Heart right ventricle (tissue), 16 donors: ENCODE data around the gene CHST15. TPM values are rescaled to one million over a fixed set of nuclear protein-coding genes. Genes with fewer than 3 reads are reported as not detected.
A peak's percentile ranks its signal among the peaks of the same experiment; 100 is the strongest.

Experiments used
- ATAC-seq, 8 donors: fragments of 200-7000 bp; cut with Tn5 transposase; one replicate each; pipeline ENCODE4 v1.9.1; 2020; ENCODE audit warnings: mild to moderate bottlenecking in 8 of 8, moderate library complexity in 8 of 8, moderate number of reproducible peaks in 1 of 8
- DNase-seq, 2 donors: peaks; one replicate each; pipeline ENCODE4 v3.0.0-alpha.2; 2020
- H3K27ac ChIP-seq, 10 donors: fragments of 200-600 bp; sonication (generic) in 2 of 10; one replicate each; pipeline versions ENCODE4 v1.5.0 to v1.8.0; 2020 to 2022; ENCODE audit warnings: mild to moderate bottlenecking in 3 of 10
- H3K27me3 ChIP-seq, 7 donors: fragments of 200-600 bp; one replicate each; pipeline ENCODE4 v1.8.0; 2021 to 2022; ENCODE audit warnings: mild to moderate bottlenecking in 2 of 7
- H3K36me3 ChIP-seq, 9 donors: fragments of 200-600 bp; sonication (generic) in 1 of 9; one replicate each; pipeline versions ENCODE4 v1.5.0 to v1.8.0; 2020 to 2022; ENCODE audit warnings: mild to moderate bottlenecking in 2 of 9
- H3K4me1 ChIP-seq, 9 donors: fragments of 200-600 bp; sonication (generic) in 1 of 9; one replicate each; pipeline versions ENCODE4 v1.5.0 to v1.8.0; 2020 to 2022; ENCODE audit warnings: mild to moderate bottlenecking in 4 of 9
- H3K4me3 ChIP-seq, 10 donors: fragments of 200-600 bp; sonication (generic) in 2 of 10; one replicate each; pipeline versions ENCODE4 v1.5.0 to v1.8.0; 2020 to 2022; ENCODE audit warnings: mild to moderate bottlenecking in 7 of 10, moderate library complexity in 2 of 10
- H3K9me3 ChIP-seq, 11 donors: fragments of 200-600 bp in 10 of 11; sonication (generic) in 2 of 11; one replicate each; pipeline versions ENCODE4 v1.5.0 to v1.8.0; 2013 to 2022; ENCODE audit warnings: mild to moderate bottlenecking in 2 of 11, control low read depth in 1 of 11, moderate library complexity in 1 of 11
- WGBS, 2 donors: extraction: QIAGEN DNeasy Blood & Tissue Kit; methylation state at CpG; one replicate each; pipeline ENCODE4 v1.1.7; 2013; ENCODE audit warnings: inconsistent platforms in 1 of 2; 5-methylcytosine and 5-hydroxymethylcytosine counted together
- intact Hi-C, 10 donors: fragments of 100-400 bp; cut with DNase I; formaldehyde crosslinking; loops; one replicate each; pipeline versions ENCODE4 v1.11.1 to v1.14.2; 2022
- polyA plus RNA-seq, 2 donors: library from polyadenylated mRNA; stranded (reverse); fragments of 200-250 nt; gene quantifications; one replicate each; pipeline ENCODE4 v1.2.3, GENCODE V29; 2013
- total RNA-seq, 10 donors: library from RNA; stranded (reverse); fragmentation: NEBNext Ultra II Directional in 3 of 10; extraction: Animal tissue kit (Norgen Biotek cat#: 25700) in 3 of 10; gene quantifications; one replicate each; pipeline versions ENCODE4 v1.2.1 to v1.2.4, GENCODE V29; 2021 to 2023
- TF ChIP-seq, protein P1 (sequence below), 9 donors: fragments of 200-600 bp; sonication (generic) in 2 of 9; IDR thresholded peaks; one replicate each; pipeline versions ENCODE4 v1.5.0 to v1.8.0; 2021 to 2022; ENCODE audit warnings: antibody characterized with exemption in 9 of 9, mild to moderate bottlenecking in 5 of 9, moderate library complexity in 1 of 9
- donor health status: Arrhythmogenic right ventricular cardiomyopathy.
- donor health status: ischemic (EF 13 %, LVEDD 7.1; RV severe dilation, severe dysfunction).
- donor health status: healthy with polysubstance abuse.
- donor health status: DM: no; HTN: yes; CAD: no.
- donor health status: DM: no; HTN: no; CAD: no.
- donor health status: ischemic (EF 25% LVEDD 6.9; RV normal size, moderate dysfunction).
- donor health status: ischemic (EF 25% LVEDD 5.7; RV mildly dilated, moderate dysfunction).
- donor health status: healthy.
- donor health status: DM: yes; HTN: yes; CAD: no.
- donor health status: Ischemic cardiomyopathy.
- donor health status: ischemic (EF 35%, LVEDD 5.7; RV mildly dilated, moderate dysfunction).
- donor health status: nonischemic (EF 11% LVEDD 7.7; RV severe dilation, severe dysfunction).
- donor health status: DM: yes; HTN: yes; CAD: no.
- donor health status: PGD.
- donor health status: ischemic (EF 29% LVEDD 5.4; RV normal size, mild dysfunction).
- donor health status: nonischemic (EF 23%, LVEDD 6.1; RV moderate dilation, normal function).

CHST15 gene
- total and polyA plus RNA-seq, 12 donors: 1.3 to 16.7 (median 4.8) TPM

DNA sequence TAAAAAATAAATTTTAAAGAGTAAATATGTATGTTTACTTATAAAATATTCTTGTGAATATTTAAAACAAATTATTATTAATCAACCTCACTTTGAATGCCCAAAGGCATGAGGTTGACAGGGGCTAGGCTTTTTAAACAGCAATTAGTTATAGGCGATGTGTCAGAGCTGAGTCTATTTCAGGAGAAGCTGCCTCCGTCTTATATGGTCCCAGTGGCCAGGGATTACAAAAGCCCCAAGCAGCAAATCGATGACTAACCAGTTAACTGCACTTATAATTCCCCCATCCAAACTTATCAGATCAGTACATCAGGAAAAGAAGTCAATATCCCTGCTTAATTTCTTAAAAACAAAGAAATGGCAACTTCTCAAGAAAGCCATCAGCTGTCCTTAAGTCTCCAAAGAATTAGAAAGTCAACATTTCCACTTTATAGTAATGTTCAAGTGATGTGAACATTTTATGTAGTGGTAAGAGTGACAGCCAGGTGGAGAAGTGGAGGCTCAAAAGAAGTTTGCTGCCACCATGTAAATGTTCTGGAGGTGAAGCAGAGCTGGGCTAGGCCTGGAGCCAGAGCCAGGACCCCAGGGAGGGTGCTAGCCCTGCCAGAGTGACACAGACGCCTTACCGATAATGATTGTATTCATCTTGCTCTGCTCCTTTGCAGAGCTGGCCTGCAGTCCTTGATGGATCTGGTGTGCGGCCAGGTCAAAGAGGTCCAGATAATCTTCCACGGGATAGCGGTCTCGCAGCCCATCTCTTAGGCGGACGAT is 51.5 kb downstream of the CHST15 start:
- Histone ChIP-seq H3K9me3 (peaks cover 0 to 10% (median 0%) of the 10 kb centered on the region in 11 donors), H3K27ac (no peak overlapping the region), H3K36me3 (peaks cover 0 to 82% (median 0%) of the 10 kb centered on the region in 9 donors), H3K27me3 (no peaks in the 10 kb centered on the region), H3K4me3 (no peak overlapping the region), H3K4me1 (peaks cover 0 to 60% (median 0%) of the 10 kb centered on the region in 9 donors)
- no peak for ATAC-seq
- no peak for DNase-seq
- 84 to 87% methylated on average over 11 of the region's 11 CpGs for WGBS, 2 donors
- TF ChIP-seq, protein P1, sequence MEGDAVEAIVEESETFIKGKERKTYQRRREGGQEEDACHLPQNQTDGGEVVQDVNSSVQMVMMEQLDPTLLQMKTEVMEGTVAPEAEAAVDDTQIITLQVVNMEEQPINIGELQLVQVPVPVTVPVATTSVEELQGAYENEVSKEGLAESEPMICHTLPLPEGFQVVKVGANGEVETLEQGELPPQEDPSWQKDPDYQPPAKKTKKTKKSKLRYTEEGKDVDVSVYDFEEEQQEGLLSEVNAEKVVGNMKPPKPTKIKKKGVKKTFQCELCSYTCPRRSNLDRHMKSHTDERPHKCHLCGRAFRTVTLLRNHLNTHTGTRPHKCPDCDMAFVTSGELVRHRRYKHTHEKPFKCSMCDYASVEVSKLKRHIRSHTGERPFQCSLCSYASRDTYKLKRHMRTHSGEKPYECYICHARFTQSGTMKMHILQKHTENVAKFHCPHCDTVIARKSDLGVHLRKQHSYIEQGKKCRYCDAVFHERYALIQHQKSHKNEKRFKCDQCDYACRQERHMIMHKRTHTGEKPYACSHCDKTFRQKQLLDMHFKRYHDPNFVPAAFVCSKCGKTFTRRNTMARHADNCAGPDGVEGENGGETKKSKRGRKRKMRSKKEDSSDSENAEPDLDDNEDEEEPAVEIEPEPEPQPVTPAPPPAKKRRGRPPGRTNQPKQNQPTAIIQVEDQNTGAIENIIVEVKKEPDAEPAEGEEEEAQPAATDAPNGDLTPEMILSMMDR (IDR thresholded peaks at IDR 0.05): no peak
- intact Hi-C loops: no loop called here

DNA sequence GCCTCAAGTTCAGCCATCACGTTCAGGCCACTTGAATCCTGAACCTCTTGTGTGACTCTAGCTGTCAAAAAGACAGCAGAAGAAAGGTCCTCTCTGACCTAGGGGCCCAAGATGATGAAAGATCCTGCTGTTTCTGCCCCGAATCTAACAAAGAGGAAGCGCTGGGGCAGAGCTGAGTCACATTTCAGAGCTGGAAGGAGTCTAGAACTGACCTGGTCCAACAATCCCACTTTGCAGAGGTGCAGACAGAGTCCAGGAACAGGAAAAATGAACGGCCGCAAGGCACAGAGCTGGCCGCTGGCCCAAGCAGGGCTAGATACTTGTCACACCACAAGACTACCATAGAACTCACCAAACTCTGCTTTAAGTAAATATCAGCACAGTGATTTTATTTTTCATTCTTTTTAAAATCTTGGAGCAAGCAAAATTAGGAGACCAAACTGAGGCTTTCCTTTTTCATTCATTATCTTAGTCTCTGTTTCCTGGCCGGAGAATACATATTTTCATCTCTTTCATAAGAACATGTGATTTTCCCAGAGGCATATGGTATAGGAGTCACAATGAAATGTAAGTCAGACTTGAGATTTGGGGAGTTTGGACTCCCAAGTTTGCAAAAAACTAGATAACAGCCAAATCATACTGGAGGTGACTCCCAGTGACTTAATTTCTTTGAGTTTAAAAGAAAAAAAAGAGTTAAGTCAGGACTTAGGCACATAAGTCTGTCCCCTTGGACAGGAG is 52.8 kb downstream of the CHST15 start:
- intact Hi-C loops: no loop called here
- peaks cover 0 to 80% (median 0%) of the 10 kb centered on the region in 9 donors for H3K36me3 ChIP-seq
- DNase-seq (no peak), ATAC-seq (no peak)
- 66 to 72% methylated on average over 7 of the region's 7 CpGs for WGBS, 2 donors
- H3K27ac ChIP-seq: peak overlapping the region in 1 of 10 donors; percentile 81
- H3K4me1 ChIP-seq: peaks cover 0 to 68% (median 0%) of the 10 kb centered on the region in 9 donors
- TF ChIP-seq, protein P1 (IDR thresholded peaks at IDR 0.05): no peak
- no peak overlapping the region for H3K4me3 ChIP-seq
- H3K27me3 ChIP-seq: no peaks in the 10 kb centered on the region
- no peaks in the 10 kb centered on the region for H3K9me3 ChIP-seq

DNA sequence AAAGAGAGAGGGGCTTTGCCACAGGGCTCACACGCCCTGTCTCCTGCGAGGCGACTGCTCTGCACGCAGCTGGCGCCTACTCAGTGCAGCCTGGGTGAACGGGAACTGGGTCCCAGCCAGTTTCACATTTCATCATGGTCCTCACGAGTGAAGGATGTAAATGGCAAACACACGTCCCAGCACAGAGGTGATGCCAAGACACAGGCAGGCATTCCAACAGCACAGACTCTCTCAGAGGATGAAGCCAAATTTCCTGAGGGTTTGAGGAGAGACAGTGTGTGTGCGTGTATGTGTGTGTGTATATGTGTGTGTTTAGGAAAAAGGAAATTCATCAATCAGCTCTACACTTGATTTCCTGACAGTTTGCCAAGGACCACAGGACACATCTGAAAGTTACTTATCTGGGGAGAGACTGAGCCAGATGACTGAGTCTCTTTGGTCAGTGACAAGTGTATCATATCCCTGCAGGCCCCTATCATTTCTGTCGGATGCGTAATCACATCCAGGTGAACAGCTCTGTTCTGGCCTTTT is 53.9 kb downstream of the CHST15 start:
- DNase-seq: no peak
- 57 to 58% methylated on average over 11 of the region's 11 CpGs for WGBS, 2 donors
- TF ChIP-seq, protein P1 (IDR thresholded peaks at IDR 0.05): no peak
- peaks cover 0 to 73% (median 0%) of the 10 kb centered on the region in 9 donors for H3K36me3 ChIP-seq
- H3K4me3 ChIP-seq: no peak overlapping the region
- H3K4me1 ChIP-seq: peaks cover 0 to 70% (median 0%) of the 10 kb centered on the region in 9 donors
- peak in 5 of 8 donors; percentile 27 to 55 (median 31) for ATAC-seq
- intact Hi-C loops: loop anchor here in 1 of 10 donors (10.0 kb wide), 1 partner anchor 225 kb away; no protein-coding TSS in a partner anchor
- H3K9me3 ChIP-seq: no peaks in the 10 kb centered on the region
- H3K27me3 ChIP-seq: no peaks in the 10 kb centered on the region
- H3K27ac ChIP-seq: peak overlapping the region in 1 of 10 donors; percentile 81

DNA sequence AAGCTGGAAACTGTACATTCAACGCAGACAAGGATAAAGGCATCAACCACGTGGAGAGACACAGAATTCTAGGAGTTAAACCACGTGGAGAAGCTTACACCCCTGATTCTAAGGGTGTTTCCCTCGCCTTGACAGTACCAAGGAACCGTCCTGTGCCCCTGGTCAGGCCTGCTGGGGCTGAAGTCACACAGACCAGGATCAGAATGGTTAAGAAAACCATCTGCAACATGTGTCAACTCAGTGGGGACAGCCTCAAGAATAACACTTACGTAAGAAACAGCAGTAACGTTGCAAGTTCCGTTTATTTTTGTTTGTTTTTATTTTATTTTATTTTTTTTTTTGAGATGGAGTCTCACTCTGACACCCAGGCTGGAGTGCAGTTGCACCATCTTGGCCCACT is 55.6 kb downstream of the CHST15 start:
- WGBS, 2 donors: 70 to 71% methylated on average over 8 of the region's 8 CpGs
- Histone ChIP-seq H3K4me3 (no peak overlapping the region), H3K9me3 (no peaks in the 10 kb centered on the region), H3K27ac (peak overlapping the region in 1 of 10 donors; percentile 81), H3K4me1 (peaks cover 0 to 78% (median 6%) of the 10 kb centered on the region in 9 donors), H3K27me3 (no peaks in the 10 kb centered on the region), H3K36me3 (peaks cover 0 to 72% (median 0%) of the 10 kb centered on the region in 9 donors)
- ATAC-seq (no peak), DNase-seq (no peak)
- TF ChIP-seq, protein P1 (IDR thresholded peaks at IDR 0.05): no peak
- intact Hi-C loops: loop anchor here in 1 of 10 donors (10.0 kb wide), 1 partner anchor 227 kb away; no protein-coding TSS in a partner anchor
